Stimulated activated CD4-positive, alpha-beta T cell treated with anti-CD3 and anti-CD28 coated beads, Interleukin-2, amount 100 ng/mL, for 48 hours (primary cell): Measurements from ENCODE around the gene ARHGAP4.

ENCODE experiments used
- DNase-seq, 2 donors: peaks; one replicate each; pipeline ENCODE4 v3.0.0-alpha.2; 2020

ARHGAP4 gene

DNA sequence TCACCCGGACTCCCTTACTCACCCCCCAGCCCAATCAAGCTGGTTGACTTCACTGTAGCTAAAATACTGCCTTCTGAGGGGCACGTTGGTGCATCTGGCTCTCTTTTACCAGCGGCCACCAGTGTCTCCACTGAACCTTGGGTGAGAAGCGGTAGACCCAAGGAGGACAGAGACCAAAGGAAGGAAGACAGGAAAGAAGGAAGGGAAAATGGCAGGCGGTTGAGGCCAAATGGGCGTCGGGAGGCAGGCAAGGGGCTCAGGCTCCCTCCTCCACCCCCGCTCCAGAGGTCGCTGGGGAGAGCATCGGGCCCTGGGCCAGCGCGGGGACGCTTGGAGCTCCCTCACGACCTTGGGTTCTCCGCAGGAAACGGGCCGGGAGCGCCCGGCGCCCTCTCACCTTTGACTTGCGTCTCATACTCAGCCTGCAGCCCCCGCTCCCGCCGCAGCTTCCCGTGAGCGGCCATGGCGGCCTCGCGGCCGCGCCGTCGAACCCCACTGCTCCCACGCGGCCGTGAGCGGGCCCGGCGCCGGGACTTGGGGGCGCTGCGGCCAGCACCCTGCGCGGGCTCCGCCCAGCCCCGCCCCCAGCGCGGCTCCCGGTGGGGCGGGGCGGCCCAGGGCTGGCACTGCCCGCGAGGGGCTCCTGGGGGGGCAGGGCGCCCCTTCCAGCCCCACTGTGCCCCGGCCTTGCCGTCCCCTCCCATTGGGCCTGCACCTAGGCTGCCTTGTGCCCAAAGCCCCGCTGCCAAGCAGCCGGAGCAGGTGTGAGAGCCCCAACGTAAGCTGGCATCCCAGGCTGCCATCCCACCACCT is at the start of gene ARHGAP4:
TSS of gene ARHGAP4 (minus strand) at position 526 of the 813 bp plus-strand sequence. CDS start at position 464, 62 bp downstream.
- DNase-seq: peak; percentile 33 to 45

DNA sequence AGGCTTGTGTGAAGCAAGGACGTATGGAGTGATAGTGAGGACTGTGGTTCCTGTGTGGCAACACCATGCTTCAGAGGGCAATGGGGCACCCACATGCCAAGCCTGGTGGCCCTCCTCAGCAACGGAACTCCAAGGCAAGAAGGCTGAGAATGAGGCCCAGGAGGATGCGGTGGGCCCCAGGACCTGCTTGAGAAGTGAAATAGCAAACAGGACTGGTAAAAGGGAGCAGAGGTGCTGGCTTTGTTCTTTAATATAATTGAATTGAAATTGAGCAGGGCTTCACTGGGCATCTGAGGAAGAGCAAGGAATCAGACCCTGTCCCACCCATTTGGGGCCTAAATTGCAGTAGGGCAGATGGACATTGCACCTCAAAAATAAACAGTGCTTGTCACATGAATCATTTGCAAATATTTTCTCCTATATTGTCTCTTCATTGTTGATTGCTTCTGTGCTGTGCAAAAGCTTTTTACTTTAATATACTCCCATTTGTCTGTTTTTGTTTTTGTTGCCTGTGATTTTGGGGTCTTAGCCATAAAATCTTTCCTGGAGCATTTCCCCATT is 48.7 kb upstream of the ARHGAP4 start:
- no peak for DNase-seq

DNA sequence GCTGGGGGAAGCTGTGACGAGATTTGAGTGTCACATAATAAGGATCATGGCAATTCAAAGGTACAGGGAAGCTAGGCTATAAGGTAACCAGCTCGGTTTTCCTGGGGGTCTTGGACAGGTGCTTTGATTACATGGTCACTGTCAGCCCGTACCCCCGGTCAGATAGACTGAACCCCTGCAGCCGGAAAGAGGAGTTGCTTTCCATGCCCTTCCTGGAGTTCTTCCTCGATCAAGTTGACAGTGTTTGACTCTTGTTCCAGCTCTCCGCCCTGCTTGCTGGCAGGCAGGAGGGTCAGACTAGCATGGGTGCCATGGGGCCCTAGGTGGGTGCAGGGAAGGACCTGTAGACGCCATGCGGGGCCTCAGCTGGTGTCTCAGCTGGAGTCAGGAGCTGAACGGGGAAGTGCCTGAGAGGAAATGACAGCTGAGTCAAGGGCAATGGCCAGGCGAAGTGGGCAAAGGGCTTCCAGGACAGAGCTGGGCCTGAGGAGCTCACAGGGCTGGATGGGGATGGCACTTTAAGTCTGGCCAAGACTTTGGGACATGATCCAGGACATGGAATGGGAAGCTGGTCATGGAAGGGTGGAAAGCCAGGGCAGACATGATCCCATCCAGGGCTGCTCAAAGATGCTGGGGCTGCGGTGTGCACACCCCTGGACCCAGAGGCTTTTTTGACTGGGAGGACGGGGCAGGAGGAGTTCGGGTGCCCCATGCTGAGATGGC is 48.1 kb upstream of the ARHGAP4 start:
- no peak for DNase-seq

DNA sequence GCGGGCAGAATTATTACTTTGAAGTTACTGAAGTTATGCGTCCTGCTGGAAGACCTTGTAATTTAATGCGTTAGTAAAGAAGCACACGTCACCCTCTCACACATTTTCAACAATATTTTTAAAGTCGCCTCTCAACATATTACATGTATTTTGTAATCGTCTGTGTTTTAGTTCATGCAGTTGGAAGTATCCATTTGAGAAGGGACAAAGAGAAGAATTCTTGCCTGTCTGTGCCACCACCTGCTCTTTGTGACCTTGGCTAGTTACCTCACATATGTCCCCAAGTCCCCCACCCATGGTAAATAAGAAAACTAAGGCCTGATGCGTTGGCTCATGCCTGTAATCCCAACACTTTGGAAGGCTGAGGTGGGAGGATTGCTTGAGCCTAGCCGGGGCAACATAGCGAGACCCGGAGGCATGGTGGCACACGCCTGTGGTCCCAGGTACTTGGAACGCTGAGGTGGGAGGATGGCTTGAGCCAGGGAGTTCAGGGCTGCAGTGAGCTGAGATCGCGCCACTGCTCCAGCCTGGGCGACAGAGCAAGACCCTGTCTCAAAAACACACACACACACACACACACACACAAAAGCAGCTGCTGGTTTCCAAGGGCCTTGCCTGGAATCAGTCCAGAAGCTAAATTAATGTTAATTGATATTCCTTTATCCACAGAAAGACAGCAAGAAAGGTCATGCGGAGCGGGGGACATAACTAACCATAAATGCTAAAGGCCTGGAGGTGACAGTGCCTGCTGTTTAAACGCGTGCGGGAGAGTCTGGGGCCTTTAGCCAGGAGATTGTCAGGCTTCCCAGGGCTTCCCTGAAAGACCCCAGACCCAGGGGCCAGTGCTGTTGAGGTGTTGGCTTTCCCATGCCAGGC is 47.3 kb upstream of the ARHGAP4 start:
- DNase-seq: no peak

DNA sequence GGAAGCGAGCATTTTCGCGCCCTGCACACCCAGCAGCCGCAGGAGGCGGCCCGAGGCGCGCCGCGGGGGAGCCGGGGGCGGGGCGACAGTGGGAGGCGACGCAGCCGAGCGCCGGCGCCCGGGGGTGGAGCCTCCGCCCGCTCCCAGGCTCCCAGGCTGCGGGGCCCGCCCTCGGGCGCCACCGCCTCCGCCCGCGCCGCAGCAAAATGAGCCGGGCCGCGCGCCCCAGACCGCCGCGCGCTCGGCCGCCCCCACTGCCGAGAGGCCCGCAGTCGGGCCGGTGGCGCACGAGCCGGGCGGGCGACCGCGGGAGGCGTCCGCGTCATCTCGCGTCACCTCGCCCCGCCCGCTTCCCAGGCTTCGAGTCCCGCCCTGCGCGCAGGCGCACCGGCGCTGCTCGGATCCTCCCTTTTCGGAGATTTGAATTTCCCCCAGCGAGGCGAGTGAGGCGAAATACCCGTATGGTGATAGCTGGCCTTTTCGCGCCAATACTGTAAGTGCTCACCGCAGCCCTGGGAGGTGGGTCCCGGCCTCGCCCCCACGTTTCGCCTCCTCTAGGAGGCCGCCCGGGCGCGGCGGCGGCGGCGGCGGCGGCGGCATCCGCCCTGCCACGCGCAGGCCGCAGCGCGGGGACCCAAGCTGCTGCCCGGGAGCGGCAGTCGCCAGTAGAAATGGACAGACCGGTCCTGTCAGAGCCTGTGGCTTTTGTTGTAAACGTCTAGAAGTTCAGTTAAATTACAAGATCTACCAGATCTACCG is 46.5 kb upstream of the ARHGAP4 start, which contains the start of gene TMEM187:
TSS of gene TMEM187 (plus strand) at position 387 of the 759 bp plus-strand sequence. CDS start 9,309 bp downstream, outside the sequence.
- peak; percentile 77 to 87 for DNase-seq

DNA sequence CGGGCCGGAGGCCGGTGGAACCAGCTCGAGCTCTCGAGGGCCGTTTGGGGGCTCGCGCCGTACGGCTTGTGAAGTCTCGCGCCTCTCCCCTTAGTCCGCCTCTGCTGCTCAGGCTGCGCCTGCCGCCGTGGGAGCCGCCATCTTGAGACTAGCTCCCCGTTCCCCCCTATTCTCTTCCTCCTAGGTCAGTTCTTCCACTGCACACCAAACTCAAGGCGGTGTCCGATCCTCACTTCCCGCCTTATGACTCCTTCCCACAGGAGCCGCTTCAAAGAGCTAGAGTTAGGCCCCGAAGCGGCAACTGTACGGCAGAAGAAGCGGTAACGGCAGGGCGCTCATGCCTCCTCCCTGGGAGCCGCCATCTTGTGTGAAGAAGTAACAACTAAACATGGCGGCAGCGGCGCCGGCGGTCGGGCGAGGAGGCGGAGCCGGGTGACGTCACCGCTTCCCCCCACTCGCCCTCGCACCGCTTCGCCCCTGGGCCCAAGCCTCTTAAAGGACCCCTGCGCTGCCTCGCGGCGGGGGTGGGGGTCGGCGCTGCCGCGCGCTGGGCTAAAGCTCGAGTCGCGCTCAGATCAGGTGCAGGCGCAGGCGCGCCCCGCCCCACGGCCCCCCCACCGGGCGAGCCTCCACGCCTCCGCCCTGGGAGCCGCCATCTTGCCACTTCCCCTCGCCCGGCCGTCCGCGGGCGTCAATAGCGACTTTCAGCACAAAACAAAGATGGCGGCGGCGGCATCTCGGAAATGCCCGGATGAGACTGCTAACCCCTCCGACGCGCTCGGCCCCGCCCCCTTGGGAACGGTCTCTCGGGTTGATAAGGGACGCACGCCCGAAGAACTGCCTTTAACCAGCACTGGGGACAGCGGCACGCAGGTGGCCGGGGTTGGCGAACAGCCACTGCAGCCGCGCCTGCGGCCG is 45.6 kb upstream of the ARHGAP4 start, which contains the start of gene HCFC1:
TSS of gene HCFC1 (minus strand) at position 369 of the 918 bp plus-strand sequence. CDS start 978 bp downstream, outside the sequence.
- DNase-seq: peak; percentile 78 to 84

DNA sequence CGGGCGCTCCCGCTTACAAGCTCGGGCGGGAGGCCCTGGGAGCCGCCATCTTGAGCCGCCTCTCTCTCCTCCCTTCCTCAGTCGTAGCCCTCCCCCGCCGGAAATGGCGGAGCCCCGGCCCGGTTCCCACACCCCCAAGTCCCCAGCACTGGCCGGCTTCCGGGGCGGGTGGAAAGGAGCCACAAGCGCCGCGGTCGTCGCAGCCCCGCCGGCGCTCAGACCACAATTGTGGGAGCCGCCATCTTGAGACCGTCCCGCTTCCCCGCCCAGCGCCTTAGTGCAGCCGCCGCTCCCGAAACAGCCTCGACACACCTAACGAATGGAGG is 45.0 kb upstream of the ARHGAP4 start:
- DNase-seq: peak; percentile 72 to 86

DNA sequence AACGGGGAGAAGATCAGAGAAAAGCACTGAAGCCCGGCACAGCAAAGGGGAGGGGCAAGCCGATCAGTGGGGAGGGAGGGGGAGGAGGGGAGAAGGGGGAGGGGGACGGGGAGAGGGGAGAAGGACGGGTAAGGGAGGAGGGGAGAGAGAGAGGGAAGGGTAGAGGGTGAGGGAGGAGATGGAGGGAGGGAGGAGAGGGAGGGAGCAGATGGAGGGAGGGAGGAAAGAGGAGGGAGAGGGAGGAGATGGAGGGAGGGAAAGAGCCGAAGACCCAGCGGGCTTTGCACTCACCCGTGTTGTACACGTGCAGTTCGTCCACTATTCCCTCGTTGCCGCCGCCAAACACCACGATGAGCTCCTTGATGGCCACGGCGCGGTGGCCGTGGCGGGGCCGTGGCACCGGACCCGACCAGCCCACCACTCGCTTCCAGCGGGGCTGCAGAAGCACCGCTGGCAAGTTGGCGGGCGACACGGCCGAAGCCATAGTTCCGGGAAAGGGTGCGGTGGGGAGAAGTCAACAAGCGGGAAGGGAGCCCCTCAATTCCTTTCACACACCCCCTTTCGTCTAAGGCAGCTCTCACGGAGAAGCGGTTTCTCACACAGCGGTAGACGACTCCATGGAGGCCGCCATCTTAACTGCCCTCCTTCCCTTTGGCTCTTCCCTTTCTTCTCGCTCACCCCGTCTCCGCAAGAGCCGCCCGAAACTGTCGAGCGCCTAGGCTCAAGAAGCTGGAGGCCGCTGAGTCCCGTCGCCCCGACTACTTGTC is 44.5 kb upstream of the ARHGAP4 start:
- no peak for DNase-seq

DNA sequence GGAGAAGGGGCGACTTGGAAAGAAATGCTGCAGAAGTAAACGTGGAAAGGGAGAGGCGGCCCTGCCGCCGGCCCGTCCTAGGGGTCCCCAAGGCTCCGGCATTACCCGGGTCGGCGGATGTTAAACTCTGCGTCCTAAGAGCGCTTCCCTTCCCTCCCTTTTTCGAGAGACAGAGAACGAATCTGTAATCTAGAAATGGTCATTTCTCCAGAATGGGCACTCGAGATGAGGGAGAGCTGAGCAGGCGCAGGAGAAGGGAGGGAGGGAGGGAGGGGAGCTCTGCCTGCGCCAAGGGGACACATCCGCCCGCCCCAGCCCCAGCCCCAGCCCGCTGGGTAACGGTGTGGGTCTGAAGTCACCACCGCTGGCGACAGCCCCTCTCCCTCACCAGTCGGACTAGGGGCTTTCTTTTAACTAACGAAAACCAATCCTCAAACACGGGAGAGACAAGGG is 43.9 kb upstream of the ARHGAP4 start:
- DNase-seq: no peak

DNA sequence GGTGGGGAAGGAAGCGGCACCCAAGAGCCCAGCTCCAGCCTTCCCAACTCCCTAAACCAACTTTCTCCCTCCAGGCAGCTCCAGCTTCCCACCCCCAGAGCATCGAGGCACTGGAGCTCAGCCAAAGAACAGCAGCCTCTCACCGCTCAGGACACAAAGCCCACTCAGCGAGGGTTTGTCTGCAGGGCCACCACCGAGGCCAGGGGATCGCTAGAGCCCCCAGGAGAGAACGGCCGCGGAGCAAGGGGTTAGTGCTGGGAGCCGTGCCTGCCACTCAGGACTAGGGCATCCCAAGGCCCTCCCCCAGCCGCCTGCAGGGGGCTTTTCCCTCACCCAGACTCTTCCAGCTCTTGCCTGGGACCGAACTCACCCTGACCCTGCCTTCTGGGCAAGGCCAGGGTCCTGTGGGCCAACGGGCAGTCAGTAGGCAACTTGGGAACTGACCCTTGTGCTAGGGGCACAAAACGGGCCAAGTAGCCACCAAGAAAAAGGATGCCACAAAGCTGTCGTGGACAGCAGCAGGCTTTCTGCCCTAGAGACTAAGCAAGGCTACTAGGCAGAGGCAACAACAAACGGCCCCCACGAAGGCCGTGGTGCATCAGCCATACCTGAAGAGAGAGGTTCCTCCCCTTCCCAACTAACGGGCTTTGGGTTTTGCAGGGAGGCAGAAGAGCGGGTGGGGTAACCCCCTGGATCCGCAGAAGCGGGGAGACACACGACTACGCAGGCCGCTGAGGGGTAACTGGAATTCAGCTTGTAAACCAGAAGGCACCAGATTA is 43.2 kb upstream of the ARHGAP4 start:
- no peak for DNase-seq

DNA sequence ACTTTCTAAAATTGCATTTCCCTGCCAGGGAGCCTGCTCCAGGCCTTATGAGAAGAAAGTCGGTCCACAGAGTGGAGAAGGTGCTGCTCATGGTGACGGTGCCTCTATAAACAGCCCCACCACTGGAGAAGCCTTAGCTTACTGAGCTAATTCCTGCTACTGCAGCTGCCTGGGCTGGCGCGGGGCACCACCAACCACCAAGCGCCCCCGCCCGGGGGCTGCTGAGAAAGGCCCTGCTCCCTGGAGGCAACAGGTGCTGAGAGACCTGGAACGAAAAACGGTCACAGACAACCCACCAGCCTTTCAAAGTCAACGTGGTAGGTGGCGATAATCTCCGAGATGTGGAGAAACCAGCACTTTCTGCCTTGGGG is 42.7 kb upstream of the ARHGAP4 start:
- no peak for DNase-seq

DNA sequence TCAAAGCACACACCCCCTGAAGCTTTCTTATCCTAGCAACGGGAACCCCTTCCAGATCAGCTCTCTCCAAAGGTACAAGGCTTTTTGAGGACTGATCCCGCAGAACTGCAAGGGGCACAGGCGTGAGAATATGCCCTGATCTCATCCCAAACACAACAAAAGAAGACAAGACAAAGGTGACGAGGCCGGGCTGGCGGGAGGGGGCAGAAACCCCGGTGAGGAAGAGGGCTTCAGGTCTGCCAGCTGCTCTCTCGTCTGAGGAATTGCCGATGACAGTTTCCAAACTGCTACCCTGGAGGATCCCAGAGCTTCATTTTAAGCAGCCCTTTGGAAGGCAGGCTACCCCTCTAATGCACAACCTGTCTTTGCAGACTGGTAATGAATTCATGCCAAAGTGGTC is 42.2 kb upstream of the ARHGAP4 start:
- DNase-seq: no peak

DNA sequence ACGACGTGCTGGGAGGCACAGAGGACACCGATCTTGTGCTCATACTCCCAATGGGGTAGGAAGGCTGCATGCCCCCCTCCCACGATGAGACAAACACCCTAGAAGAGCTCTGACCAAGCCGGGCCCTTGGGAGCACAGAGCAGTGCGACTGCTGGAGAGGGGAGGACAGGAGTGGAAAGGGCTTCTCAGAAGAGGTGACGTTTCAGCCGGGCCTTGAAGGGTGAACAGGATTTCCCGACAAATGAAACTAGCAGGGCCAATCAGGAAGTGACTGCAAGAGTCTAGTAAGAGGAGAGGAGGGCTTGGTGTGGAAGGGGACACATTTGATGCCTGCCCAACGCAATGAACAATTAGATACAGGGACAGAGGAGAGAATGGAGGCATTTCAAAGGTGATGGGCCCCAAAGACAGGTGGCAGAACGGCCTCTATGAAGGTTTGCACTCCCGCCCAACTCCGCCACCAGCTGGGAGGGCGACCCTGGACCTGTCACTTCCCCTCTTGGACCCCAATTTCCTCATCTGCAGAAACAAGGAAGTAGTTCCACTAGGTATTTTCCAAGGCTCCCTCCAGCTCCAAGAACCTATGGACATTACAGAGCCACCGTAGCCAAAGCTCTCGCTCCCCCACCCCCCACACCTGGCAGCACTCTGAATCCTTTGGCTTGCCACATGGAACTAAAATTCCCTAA is 41.6 kb upstream of the ARHGAP4 start:
- DNase-seq: no peak

DNA sequence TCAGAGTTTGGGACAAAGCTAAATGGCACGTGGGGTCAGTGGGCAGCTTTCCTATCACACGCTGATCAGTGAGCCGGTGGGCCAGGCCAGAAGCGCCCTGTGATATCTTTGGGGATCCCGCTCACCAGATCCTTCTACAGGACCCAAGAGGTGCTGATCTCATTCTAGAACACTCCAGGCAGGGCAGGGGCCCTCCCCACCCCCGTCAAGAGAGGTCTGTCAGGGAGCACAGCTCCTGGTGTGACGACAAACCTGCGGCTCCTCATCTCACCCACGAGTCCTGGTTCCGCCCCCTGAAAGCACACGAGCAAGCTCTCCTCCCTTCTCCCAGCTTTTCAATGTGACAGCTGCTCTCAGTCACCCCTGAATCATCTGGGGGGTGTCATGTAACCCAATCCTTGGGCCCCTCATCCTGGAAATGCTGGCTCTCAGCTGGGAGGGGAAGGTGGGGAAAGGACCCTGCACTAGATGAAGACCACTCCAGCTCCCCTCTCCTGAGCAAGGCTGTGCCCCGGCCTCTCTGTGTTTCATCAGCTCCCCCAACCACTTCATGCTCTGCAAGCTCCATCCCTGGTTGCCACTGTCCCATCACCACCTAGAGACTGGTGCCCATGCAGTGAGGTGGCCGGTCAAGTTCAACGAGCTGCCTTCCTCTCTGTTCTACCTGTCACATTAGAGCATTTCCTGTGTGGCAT is 40.9 kb upstream of the ARHGAP4 start:
- no peak for DNase-seq

DNA sequence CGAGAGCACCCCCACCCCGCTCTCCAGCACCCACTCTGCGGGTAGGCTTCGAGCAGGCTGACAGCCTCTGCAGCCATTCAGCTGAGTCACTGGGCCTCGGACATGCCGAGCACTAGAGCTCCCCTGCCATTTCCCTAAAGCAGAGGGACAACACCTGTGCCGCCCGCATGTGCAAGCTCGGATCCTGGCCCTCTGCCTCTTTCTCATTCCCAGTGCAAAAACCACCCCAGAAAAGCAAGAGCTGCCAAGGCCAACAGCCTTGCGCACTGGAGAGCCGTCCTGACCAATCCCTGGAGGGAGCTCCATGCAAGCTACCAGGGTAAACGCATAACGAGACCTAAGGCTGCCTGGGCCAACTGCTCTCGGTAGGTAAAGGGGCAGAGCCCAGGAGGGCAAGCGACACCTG is 40.2 kb upstream of the ARHGAP4 start:
- DNase-seq: no peak

DNA sequence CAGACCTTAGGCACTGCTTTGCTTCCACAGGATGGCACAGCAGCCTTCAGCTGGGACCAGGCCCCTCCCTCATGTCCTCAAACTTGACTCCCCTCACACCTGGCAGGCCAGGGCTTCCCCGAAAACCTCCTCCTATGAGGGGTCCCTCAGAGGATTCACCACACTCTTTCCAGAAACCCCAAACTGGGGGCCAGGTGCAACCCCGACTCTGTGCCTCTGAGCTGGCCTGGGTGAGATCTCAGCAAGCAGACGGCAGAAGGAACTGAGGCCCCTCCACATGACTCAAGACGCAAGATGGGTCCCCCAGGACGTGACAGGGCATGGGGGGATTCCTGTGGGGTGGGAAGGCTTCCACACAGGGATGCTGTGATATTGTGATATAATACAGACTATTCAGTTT is 39.3 kb upstream of the ARHGAP4 start:
- DNase-seq: no peak

DNA sequence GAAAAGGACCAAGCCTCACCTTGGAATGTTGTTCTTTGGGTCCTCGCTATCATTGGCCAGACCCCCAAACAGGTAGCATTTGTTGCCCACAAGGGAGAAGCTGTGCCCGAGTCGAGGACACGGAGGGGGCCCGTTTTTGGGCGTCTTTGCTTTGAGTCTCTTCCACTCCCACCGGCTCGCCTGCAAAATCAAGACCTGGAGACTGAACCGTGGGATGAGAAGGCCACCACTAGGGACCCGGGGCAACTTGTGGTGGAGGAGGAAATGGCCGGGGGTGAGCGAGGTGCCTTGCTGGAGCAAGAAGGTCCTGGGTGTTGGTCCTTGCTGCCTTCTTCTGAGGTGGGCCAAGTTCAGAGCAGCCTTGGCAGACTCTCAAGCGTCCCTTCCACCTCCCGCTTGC is 38.0 kb upstream of the ARHGAP4 start:
- no peak for DNase-seq

DNA sequence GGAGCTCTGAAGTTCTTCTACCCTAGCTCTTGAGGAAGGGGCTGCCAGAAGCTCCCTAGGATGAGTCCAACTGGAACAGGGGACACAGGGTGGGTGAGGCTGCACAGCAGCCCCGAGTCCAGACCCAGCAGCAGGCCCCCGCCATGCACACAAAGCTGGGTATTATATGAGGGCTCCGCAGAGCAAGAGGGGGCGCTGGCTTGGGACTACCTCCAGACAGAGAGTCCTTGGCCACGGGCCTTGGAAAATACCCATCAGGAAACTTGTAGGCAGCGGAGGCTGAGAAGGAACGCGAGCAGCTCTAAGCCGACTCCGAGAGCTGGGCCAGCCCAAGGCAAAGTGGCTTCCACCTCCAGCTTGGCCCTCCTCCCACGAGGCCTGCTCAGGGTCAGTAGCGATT is 37.5 kb upstream of the ARHGAP4 start:
- no peak for DNase-seq
